ENCODE data around the gene GRID1. TPM values are rescaled to one million over a fixed set of nuclear protein-coding genes. Genes with fewer than 3 reads are reported as not detected.
A peak's percentile ranks its signal among the peaks of the same experiment; 100 is the strongest.
"Not testable (repeated sequence)": the region's sequence is repeated elsewhere in the genome, so short reads cannot be mapped to it uniquely, and the experiment has no call there.

GRID1 gene
- total RNA-seq, 2 donors from 2014 or later, result 0.52 to 0.59 TPM

GRCh38 chr10:86393862-86394455 is 27.4 kb upstream of the GRID1 start:
- no peak for DNase-seq
- ATAC-seq, result no peak
- intact Hi-C loops (cut with DNase I), result no loop called here

DNA sequence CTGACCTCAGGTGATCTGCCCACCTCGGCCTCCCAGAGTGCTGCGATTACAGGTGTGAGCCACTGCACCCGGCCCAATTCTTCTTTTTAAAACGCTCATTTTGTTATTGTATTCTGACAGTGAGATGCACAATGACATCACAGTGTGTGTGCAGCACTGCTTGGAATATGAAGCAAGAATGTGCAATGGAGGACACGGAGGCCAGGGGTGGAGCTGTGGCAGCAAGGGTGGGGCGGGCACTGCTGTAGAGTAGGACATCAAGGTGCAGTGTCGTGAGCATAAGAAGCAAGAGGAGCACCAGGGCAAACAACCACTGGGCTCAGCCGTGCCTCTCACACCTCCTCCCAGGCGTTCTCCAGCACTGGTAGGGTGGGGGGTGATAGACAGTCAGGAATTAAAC is 26.8 kb upstream of the GRID1 start:
- intact Hi-C loops (cut with DNase I), result no loop called here
- ATAC-seq (no peak), DNase-seq (no peak)

- intact Hi-C loops (cut with DNase I), result no loop called here
- DNase-seq (no peak), ATAC-seq (no peak)
These were observed 26.1 kb upstream of the GRID1 start for GRCh38 chr10:86392723-86393094.

- no peak for DNase-seq
- intact Hi-C loops (cut with DNase I), result no loop called here
- no peak for ATAC-seq
These were observed 25.6 kb upstream of the GRID1 start for GRCh38 chr10:86391986-86392722.

- DNase-seq, result no peak
- intact Hi-C loops (cut with DNase I), result no loop called here
- ATAC-seq, result no peak
These were observed 24.7 kb upstream of the GRID1 start for GRCh38 chr10:86391236-86391840.

DNA sequence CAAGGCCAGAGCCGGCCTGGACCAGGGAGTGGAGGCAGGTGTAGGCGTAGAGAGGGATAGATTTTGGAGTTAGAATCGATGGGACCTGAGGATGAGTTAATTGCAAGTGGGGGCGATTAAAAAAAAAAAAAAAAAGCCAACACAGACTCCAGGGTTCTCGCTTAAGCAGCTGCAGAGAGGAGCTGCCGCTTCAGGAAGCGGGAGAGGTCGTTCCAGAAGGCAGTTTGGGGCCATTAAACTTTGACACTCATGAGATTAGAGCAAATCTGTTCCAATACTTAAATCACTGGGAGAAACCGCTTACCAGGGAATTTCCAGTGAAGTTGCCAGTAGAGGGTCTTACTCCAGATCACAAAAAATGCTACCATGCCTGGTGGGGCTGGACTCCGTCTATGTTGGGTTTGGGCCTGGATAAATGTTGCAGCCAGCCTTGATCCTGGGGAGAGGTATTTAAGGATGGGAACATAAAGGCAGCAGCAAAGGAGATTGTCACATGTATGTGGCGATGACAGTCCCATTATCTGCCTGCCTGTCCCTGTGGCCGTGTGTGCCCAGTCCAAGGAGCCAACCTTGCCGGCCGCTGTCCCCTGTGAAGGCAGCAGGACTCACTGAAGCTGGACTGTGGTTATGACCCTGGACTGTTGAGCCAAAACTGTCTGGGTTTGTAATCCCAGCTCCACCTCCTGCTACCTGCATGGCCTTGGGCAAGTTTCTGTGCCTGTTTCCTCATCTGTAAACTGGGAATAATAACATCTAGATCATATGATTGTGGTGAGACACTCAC is 23.9 kb upstream of the GRID1 start:
- no peak for DNase-seq
- no peak for ATAC-seq
- intact Hi-C loops (cut with DNase I), result no loop called here

GRCh38 chr10:86389441-86390193 is 23.0 kb upstream of the GRID1 start:
- DNase-seq, result peak; percentile 36
- peak; percentile 57 to 81 for ATAC-seq

GRCh38 chr10:86389109-86389440 is 22.5 kb upstream of the GRID1 start:
- DNase-seq; ATAC-seq; intact Hi-C loops (cut with DNase I): not testable (repeated sequence)

More at GRCh38 chr10:86389441-86390193, 23.0 kb upstream of the GRID1 start:
- intact Hi-C loops (cut with DNase I), result no loop called here

- DNase-seq (no peak), ATAC-seq (no peak)
- intact Hi-C loops (cut with DNase I), result no loop called here
These were observed 21.6 kb upstream of the GRID1 start for GRCh38 chr10:86388119-86388704.

DNA sequence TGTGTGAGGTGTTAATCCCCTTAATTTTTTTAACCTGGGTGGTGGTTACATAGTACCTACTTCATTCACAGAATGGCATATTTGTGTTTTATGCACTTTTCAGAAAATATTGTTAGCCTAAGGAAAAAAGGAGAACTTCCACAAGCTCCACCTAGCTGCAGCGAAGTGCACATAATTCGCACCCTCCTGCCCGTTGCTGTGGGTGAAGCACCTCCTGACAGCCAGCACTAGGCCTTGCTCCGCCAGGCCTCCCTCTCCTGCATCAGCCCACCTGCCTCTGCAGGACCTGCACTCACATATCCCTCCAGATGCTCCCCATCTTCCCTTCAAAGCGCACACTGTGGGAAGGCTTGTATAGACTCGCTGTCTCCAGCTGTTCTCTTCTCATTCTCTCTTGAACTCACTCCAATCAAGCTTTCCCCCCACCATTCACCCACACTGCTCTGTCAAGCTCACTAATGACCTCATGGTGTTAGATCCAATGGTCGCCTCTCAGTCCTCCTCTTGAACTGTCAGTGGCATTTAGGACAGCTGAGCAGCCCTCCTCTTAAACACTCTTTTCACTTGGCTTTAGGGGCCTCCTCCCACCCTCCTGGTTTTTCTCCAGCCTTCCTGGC is 20.7 kb upstream of the GRID1 start:
- ATAC-seq, result no peak
- intact Hi-C loops (cut with DNase I), result no loop called here
- no peak for DNase-seq

GRCh38 chr10:86385806-86386205 is 19.2 kb upstream of the GRID1 start:
- no peak for ATAC-seq

GRCh38 chr10:86377797-86378146 is 11.2 kb upstream of the GRID1 start:
- DNase-seq, result no peak
- intact Hi-C loops (cut with DNase I), result loop anchor here (5.0 to 10.0 kb wide), 5 partner anchors 383 to 1835 kb away; no protein-coding TSS in a partner anchor
- no peak for ATAC-seq

More at GRCh38 chr10:86385806-86386205, 19.2 kb upstream of the GRID1 start:
- intact Hi-C loops (cut with DNase I), result no loop called here
- DNase-seq, result no peak

DNA sequence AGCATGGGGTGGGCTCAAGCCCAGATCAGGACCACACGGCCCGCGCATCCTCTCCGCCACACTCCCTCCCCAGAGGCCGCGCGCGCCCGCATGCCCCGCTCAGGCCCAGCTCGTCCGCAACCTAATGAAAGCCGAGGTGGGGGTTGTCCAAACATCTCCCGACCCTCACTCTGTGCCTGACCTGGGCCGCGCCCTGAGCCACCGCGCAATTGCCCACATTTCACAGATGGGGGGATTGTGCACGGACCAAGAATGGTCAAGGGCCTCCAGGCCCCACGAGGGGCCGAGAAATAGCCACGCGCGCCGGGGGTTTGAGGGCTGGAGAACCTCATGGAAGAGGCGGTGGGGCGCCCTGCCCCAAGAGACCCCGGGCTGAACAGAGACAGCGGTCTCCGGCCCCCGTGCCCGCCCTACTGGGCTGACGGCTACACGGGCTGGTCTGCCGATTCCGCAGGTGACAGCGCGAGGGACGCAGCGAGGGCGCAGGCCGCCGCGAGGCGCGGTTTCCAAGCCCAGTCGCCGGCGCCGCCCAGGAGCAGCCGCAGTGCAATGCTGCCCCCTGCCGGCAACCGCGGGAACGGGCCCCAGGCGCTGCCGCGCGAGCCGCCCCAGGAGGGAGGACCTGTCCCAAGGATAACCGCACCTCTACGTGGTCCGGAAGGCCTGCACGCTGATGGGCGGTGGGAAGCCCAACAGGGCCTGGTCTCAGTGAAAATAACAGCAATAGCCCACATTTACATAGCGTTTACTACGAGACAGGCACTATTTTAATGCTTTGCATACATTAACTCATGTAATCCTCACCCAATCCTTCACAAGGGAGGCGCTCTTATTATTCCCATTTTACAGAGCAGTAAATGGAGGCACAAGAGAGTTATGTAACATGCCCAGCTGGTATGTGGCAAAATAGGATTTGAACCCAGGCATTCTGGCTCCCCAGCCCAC is 10.5 kb upstream of the GRID1 start:
- ATAC-seq, result peak; percentile 93 to 94

GRCh38 chr10:86376403-86376802 is 9.8 kb upstream of the GRID1 start:
- ATAC-seq, result no peak
- no peak for DNase-seq
- intact Hi-C loops (cut with DNase I), result loop anchor here (5.0 to 10.0 kb wide), 5 partner anchors 382 to 1834 kb away; no protein-coding TSS in a partner anchor

More for the DNA sequence above, 10.5 kb upstream of the GRID1 start:
- peak; percentile 73 for DNase-seq
- intact Hi-C loops (cut with DNase I), result loop anchor here (5.0 to 10.0 kb wide), 5 partner anchors 382 to 1835 kb away; no protein-coding TSS in a partner anchor

DNA sequence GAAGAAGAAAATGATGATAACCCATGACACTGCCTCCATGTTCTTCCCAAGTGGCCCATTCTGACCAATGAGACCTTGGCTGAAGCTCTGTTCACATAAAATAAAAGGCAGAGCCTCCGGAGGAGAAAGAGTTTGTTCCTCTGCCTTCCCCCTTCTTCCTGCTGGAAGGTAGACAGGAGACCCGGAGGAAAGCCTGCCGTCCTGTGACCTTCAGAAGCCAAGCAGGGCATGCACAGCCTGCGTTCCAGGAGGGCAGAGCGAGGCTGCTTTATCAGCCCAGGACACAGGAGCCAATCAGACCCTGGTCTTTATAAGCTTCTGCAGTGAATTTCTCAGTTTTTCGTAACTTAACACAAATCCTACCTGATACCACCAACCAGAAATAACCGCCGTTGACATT is 8.6 kb upstream of the GRID1 start:
- intact Hi-C loops (cut with DNase I), result loop anchor here (5.0 to 10.0 kb wide), 5 partner anchors 380 to 1833 kb away; no protein-coding TSS in a partner anchor
- ATAC-seq (no peak), DNase-seq (no peak)

GRCh38 chr10:86374664-86375063 is 8.1 kb upstream of the GRID1 start:
- intact Hi-C loops (cut with DNase I), result loop anchor here (5.0 to 10.0 kb wide), 5 partner anchors 380 to 1832 kb away; no protein-coding TSS in a partner anchor
- no peak for ATAC-seq
- no peak for DNase-seq

DNA sequence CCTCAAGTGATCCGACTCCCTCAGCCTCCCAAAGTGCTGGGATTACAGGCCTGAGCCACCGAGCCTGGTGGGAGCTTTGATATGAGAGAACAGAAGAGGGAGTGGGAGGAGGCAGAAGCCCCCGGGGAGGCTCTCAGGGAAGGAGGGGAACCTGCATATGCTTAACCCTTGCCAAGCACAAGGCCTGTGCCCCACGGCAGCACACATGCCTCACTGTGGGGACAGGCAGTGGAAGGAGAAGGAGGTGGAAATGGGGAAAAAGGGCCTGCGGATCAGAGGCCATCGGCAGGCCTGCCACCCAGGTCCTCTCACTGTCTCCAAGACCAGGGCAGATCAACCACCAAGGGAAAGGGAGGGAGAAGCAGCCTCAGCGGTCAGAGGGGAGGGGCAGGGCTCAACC is 7.2 kb upstream of the GRID1 start:
- no peak for DNase-seq
- no peak for ATAC-seq
- intact Hi-C loops (cut with DNase I), result loop anchor here (10.0 kb wide), 3 partner anchors 379 to 829 kb away; no protein-coding TSS in a partner anchor

All from left cardiac atrium (tissue), 4 donors.